Measurements from ENCODE around the gene LRRC4C.

Gene LRRC4C

DNA sequence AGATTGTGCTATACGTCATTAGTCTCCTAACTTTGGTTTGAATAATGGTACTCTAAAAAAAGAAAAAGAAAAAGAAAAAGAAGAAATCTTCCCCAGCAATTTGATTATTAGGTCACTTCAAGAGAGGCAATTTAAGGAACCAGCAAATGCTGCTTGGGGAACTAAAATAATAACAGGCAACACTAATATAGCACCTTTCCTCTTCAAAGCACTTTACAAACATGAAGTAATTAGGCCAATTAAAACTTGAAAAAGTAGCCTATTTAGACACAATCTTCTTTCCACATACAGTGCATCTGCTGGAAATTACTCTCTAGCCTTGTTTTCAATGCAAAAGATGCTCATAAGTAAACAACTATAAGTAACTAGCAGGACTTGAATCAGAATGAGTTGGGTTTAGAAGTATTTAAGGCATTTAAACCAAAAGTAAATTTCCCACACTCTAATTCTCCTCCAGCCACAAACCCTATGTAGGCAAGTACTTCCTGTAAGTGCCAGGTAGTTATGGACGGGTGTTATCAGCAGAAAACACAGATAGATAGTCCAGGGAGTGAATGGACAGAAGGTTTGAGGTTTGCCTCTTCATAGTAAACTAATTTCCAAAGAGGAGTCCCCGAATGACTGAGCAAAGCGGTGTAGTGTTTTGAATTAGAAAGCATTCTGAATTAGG lies 44.5 kb downstream of the LRRC4C start:
- DNase-seq (ENCODE audit: low read depth, low spot score), result no peak

DNA sequence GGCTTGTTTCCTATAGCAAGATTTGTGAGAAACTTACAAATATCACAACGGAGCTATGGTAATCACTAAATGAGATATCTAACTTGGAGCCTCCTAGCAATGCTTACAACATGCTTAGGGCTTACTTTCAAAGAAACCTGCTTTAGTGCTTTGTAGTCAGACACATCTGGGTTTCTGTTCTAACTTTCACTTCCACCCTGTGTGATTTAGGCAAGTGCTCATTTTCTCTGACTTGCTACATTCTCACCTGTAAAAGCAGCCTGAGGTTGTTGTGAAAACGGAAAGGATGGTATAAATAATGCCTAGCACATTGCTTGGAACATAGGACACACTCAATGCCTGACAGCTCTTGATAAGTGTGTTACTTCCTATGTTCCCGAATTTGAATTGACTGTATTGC lies 45.6 kb downstream of the LRRC4C start:
- DNase-seq (ENCODE audit: low read depth, low spot score), result no peak

DNA sequence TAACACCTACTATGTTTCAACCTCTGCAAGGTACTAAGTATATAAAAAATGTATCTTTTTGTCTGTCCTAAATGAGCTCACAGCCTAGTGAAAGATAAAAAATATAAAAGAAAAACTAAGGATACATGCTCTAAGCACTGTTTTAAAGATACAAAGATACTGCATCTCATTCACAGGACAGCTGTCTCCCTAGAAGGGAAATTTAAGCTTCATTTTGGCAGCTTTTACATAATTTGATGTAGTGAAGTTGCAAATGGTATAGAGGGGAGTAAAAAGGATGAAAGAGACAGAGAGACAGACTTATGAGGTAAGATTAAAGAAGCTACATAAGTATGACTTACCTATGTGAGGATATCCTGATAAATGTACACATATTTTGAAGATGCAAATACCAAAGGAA lies 53.6 kb downstream of the LRRC4C start:
- DNase-seq (ENCODE audit: low read depth, low spot score), result no peak

DNA sequence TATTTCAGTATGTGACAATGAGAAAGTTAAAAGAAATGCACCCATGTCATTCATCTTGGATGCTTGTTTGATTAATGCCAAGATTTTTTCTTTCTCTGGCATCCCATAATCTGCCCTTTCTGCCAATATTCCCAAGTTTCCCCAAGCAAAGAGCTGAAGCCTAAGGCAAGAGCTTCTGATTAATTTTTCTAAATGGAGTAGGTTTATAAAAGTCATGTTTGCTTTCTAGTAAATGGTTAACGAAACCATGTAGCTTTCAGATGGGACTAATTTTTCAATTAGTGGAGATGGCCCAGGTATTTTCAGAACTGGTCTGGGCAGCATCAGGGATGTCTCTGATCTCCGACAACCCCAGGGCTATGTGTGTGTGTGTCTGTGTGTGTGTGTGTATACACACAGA lies 55.3 kb downstream of the LRRC4C start:
- DNase-seq (ENCODE audit: low read depth, low spot score), result no peak

DNA sequence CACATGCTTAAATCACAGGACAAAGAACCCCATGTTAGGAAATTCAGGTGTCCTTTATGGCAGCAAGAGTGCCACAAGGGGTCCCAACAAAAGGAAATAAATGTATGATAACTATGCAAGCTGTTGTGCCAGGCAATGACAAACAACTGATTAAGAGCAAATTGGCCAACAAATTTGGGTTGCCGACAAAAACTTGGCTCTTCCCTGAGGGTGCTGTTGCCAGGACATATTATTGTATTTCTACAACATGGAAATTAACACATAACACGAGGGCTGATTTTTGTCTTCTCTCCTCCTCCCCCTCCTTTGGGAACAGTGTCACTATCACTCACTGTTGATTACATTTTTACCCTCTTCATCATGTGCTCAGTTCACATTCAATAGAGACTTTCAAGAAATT lies 56.0 kb downstream of the LRRC4C start:
- no peak for DNase-seq (ENCODE audit: low read depth, low spot score)

DNA sequence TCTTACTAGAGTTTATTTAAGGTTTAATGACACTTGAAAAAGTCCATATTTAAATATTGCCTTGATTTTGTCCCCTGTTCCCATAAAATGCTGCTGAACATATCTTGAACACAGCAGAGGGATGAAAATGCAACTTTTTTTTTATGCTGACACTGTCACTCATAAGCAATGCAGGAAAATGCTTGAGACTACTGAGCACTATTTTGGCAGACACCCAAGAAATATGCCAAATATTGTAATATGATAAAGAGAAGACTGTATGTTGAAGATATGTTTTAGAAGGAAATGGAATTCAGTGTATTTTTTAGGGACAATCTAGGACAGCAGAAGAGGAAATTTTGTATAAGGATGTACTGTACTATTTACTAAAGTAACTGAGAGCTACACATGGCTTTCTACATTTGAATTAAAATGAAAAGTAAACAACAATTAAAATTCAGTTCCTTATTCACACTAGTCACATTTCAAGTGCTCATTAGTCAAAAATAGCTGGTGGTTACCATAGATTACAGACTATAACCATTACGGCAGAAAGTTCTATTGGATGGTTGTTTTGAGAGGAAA lies 58.6 kb downstream of the LRRC4C start:
- no peak for DNase-seq (ENCODE audit: low read depth, low spot score)

DNA sequence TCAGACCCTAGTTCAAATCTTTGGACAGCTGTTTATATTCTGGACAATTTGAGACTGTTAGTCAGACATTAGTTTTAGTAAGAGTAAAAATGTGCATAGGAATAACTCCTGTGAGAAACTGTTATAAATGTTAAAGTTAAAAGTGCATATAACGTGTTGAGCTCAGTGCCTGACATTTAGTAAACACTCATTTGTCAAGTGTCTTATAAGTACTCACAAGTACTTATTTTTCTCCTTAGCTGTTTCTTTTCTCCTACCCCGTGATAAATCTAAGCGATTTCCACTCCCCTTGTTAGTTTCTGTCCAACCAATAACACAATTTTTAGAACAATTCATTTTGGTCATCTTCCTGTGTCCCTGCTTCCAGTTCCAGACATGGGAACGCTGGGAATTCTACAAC lies 59.3 kb downstream of the LRRC4C start:
- no peak for DNase-seq (ENCODE audit: low read depth, low spot score)

DNA sequence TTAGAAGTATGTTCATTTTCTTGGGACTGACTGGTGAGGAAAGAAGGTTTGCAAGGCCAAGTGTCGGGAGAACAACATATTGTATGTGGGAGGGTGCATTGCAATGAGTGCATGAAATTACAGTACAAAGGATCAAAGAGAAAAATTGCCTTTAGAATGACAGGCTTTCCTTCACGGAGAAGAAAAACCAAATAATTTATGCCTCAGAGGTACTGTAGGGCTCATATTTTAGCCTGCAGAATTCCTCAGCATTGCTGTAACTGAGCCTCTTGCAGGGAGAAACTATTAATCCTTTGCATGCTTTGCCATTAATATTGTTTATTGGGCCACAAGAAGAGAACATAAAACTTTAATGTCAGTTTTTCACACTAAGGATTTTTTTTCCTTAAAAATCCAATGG lies 60.1 kb downstream of the LRRC4C start:
- no peak for DNase-seq (ENCODE audit: low read depth, low spot score)

DNA sequence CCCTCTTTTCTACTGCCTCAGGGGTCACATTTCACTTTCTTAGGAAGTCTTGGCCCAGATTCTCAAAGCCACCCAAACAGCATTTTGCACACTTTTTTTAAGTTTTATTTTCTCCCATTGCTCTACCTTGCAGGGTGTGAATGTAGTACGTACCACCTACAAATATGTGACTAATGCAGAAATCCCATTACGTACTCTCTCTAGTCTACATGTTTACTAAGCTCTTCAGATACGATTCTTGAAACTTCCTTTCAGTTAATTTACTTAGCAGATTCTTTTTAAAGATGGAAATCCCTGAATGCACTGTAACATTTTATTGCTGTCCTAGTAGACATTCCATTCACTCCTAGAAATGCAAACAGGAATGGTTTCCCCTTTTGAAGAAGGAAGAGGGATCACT lies 61.3 kb downstream of the LRRC4C start:
- no peak for DNase-seq (ENCODE audit: low read depth, low spot score)

DNA sequence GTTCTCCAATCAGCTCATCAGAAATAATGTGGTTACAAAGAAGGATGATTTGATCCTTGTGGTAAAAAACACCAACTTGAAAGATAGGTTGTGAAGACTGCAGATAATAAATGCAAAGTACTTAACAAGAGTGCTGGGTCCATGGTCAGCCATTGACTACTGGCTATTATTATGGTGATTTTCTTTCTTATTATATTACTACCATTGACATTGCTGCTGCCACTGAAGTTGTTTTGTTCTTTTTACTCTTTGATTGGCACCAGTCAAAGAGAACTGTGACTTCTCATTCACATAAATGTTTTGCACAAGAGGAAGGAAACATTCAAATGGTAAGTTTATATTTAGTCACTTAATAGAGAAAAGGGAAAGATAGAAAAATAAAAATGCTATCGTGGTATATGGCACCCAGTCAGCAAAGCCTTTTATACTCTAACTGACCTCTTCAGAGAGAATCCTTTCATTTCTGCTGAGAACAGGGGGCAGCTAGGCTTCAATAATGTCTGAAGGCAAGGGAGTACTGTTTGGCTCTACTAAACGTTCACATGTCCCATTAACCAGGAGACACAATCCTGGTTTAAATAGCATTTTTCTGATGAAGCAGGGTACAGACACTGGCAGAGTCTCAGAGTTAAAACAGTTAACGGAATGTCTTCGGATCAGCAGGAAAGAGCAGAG lies 64.8 kb downstream of the LRRC4C start:
- DNase-seq (ENCODE audit: low read depth, low spot score), result no peak

DNA sequence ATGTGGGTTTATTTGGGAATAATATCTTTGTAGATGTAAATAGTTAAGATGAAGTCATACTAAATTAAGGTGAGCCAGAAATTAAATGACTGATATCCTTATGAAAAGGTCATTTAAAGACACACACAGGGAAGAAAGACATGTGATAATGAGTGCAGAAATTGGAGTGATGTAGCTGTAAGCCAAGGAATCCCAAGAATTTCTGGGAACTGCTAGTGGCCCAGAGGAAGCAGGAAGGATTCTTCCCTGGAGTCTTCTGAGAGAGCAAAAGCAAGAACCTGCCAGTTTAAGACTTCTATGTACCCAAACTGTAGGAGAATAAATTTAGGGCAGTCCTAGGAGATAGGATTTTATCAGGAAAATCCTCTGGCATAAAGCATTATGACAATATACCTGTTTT lies 66.9 kb downstream of the LRRC4C start:
- no peak for DNase-seq (ENCODE audit: low read depth, low spot score)

DNA sequence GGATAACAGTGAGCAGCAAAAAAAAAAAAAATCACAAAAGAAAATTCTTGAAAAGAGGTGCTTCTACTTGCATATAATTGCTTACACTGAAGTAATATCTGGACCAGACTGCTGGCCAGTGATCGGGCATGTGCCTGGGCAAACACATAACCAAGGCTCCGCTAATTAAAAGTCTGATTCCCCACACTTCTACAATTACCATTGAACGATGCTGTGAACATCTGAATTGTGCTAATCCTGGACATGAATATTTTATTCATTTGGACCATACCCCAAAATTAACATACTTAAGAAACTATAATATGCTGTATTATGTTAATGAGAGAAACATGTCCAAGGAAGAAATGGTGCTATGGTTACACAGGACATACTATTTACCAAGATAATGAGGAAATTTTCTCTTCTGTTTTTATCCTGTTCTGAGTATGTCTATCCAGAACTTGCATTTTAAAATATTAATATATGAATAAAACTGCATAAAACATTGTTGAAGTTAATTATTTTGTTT lies 69.8 kb downstream of the LRRC4C start:
- DNase-seq (ENCODE audit: low read depth, low spot score), result no peak

DNA sequence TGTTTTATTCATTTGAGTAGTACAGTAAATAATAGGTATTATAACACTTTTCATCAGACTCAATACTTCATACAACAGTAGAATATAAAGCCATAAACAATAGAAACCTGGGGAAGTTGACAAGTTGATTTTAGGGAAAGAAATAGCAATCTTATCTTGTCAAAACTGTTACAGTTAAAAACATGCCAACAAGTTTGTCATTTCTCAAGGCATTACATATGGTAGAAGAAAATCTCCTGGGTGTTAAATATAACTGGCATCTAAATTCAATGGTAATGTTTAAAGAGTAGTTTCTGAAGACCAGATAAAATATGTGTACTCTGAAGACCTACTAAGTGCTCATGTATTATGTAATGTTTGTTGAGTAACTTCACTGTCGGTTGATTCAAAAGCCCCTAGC lies 75.1 kb downstream of the LRRC4C start:
- no peak for DNase-seq (ENCODE audit: low read depth, low spot score)

DNA sequence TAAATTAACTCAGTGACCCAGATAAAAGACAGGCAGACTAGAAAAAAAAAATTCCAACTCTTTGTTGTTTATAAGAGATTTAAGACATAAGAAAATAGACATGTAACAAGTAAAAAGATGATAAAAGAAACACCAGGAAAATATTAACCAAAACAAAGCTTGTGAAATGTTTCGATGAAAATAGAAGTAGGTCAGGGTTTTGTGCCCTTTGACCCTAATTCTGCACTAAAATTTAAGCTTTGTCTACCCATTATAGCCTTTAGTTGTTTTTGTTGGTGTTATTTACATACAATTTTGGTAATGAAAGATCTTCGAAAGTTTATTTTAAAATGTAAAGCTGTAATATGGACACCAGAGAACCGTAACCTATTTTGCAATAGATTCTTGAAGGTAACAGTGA lies 75.7 kb downstream of the LRRC4C start:
- DNase-seq (ENCODE audit: low read depth, low spot score), result no peak

DNA sequence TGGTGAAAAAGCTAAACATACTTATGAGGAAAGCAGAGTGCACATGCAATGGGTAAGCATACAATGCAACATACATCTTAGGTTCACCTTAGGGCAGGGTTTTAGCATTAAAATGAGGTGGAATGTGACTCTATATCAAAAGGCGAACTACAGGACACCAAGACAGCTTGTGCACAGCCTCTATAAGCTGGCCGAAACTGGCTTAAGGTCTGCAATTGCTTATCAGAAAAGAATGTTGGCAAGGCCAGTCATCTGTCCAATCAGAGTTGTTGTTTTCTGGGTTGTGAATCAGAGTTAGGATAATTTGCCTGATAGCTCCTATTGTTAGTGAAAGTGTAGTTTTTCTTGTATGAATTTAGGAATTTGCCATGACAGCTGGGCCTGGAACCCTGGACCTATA lies 76.5 kb downstream of the LRRC4C start:
- no peak for DNase-seq (ENCODE audit: low read depth, low spot score)

DNA sequence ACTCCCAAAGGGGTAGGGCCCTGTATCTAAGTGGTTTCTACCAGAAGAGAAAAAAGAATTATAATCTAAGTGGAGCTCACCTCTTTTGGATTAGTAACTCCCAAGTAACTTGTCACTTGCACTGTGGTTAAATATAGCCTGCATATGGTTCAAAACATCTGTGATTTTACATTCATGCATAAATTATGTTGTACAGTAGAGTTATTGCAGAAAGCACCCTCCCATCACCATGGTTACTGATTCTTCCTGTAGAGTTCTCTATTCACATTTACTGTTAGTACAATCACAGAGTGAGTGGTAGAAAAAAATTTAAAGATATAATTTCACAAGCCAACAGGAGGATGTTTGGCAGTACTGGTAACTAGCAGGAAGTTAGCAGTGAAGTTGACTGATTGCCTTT lies 80.4 kb downstream of the LRRC4C start:
- DNase-seq (ENCODE audit: low read depth, low spot score), result no peak

DNA sequence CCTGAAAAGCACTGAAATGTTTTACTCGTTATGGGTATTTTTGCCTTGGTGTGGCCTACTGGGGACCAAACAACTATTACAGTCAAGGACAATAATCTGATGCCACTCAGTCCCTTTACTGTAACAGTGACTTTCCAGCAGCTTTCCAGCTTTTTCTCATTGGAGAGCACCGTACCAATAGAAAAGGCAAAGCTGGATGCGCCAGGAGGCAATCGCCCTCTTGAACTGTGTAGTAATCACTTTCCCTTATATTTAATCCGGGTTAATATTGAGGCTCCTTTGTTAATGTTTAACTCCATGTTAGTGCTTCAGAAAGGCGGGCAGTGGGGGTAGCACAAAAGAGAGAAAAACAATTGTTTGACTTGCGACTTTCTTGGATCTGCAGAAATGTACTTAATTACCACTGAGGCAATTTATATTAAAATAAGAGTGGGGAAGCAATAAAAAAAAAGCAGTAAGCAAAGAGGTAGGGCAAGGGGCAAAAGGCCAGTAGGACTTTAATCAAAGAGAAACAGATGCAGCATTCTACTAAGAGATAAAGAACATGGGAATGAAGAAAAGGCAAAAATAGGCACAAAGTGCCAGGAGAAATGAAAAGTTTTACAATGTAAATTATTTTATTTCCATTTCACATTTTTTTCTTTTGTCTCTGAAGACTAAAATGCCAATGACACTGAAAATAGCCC lies 81.6 kb downstream of the LRRC4C start:
- DNase-seq (ENCODE audit: low read depth, low spot score), result no peak

DNA sequence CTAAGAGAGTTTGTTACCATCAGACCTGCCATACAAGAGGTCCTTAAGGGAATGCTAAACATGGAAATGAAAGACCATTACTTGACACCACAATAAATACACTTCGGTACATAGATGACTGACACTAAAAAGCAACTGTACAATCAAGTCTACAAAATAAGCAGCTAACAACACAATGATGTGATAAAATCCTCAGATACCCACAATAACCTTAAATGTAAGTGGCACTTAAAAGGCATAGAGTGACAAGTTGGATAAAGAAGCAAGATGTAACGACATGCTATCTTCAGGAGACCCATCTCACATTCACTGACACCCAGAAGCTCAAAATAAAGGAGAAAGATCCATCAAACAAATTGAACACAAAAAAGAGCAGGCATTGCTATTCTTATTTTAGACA lies 107.6 kb downstream of the LRRC4C start:
- no peak for DNase-seq (ENCODE audit: low read depth, low spot score)

DNA sequence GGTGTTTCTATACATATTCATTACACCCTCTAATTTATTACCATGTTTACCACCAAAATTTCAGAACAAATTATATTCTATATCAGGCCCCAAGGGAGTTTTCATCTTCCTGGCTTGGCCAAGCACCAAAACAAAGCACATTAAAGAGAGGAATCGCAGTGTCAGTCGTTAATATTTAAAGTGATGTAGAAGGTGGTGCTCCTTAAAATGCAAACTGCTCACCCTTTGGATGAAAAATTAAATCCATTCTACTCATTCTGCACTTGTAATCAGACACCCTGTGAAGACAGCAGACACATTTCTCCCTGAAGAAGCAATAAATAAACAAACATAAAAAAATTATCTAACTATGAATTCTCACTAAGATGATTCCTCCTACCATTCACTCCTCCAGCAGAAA lies 113.4 kb downstream of the LRRC4C start:
- DNase-seq (ENCODE audit: low read depth, low spot score), result no peak

DNA sequence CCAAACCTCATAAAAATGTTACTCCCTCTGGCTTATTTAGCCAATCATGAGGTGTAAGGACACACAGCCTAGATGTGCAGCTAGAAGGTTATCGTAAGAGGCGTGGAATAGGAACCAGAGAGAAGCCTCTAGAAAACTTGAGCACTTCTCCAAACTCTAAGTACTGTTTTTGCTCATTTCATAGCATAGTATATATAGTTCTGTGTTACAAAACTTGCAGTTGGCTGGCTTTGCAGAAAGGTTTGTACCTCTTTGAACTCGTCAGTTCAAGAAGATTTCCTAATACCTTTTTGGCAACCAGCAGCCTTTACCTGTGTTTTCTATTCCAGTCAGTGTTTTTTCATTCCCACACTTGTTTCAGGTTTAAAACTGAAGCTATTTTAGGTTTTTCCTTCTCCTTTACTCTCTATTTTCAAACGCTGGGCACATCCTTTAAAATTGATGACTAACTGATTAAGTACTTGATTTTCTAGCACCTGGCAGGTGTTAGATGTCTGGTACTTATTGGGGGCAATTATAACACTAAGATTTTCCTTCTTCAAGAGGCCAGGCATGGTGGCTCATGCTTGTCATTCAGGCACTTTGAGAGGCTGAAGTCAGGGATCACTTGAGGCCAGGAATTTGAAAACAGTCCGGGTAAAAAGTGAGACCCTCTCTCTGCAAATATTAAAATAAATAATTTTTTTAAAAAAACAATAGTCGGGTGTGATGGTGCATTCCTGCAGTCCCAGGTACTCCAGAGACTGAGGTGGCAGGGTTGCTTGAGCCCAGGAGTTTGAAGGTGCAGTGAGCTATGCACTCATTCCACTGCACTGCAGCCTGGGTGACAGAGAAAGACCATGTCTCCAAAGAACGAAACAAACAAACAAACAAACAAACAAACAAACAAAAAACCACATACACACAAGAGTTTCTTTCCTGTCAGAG lies 125.2 kb downstream of the LRRC4C start:
- DNase-seq (ENCODE audit: low read depth, low spot score), result no peak

DNA sequence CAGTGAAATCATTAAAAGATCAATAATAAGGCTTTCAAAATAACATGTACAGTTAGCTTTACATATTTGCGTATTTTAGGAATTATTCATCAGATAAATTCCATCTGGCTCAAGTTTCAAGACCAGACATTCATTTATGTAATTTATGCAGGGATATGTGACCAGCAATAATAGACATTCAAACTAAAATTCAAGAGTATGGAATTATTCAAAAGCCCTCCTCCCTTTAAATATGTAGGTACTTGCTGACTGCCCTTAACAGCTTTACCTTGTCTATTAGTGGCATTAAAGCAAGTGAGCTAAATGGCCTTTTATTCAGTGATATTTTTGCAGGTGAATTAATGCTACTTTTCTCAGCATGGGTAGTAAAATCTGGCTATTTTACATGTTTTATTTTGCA lies 126.1 kb downstream of the LRRC4C start:
- DNase-seq (ENCODE audit: low read depth, low spot score), result no peak

DNA sequence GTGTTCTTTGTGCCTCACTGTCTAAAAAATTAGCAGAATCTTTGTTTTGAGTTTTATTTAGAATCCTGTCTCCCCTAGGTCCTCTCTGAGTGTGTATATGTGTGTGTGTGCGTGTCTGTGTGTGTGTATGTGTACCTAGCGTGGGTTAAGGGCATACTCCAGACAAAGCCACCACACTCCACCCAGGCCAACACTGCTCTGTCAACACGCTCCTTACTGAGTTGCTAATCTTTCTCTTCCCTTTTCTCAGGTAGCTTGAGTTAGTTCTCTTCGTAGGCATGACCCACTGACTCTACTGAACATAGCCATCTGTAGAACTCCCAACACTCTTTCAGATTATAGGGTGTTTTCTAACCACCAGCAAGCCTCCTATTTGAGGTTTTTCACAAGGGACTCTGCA lies 131.1 kb downstream of the LRRC4C start:
- DNase-seq (ENCODE audit: low read depth, low spot score), result no peak

Measured in brain pericyte (primary cell).